Stomach (tissue), 9 donors: ENCODE data around the gene ZDHHC21. TPM values are rescaled to one million over a fixed set of nuclear protein-coding genes. Genes with fewer than 3 reads are reported as not detected.
"Not testable (repeated sequence)": the region's sequence is repeated elsewhere in the genome, so short reads cannot be mapped to it uniquely, and the experiment has no call there.

ENCODE experiments used
- DNase-seq, 2 donors: peaks; one replicate each; pipeline versions ENCODE4 v3.0.0 to v3.0.0-alpha.2; 2013 to 2019
- H3K27ac ChIP-seq, 5 donors: fragments of 200-600 bp in 4 of 5; sonication (generic) in 4 of 5; one replicate each; pipeline ENCODE4 v1.5.1; 2013 to 2019; ENCODE audit warnings: mild to moderate bottlenecking in 1 of 5, moderate library complexity in 1 of 5
- H3K27me3 ChIP-seq, 3 donors: fragments of 200-600 bp; sonication (generic); one replicate each; pipeline ENCODE4 v1.5.1; 2017 to 2019; ENCODE audit warnings: mixed run types in 1 of 3
- H3K36me3 ChIP-seq, 4 donors: fragments of 200-600 bp; sonication (generic); 1 replicate in 3 of 4; 2 replicates in 1 of 4; pipeline ENCODE4 v1.5.1; 2016 to 2019
- H3K4me1 ChIP-seq, 4 donors: fragments of 200-600 bp; sonication (generic); one replicate each; pipeline ENCODE4 v1.5.1; 2016 to 2019
- H3K4me3 ChIP-seq, 4 donors: fragments of 200-600 bp; sonication (generic) in 3 of 4; one replicate each; pipeline ENCODE4 v1.5.1; 2016 to 2019; ENCODE audit warnings: mild to moderate bottlenecking in 1 of 4
- H3K9me3 ChIP-seq, 4 donors: fragments of 200-600 bp; sonication (generic); one replicate each; pipeline ENCODE4 v1.5.1; 2016 to 2019
- CTCF ChIP-seq, 7 experiments: fragments of 450-650 bp in 4 of 7; fragments of 200-600 bp in 3 of 7; sonication (generic) in 3 of 7; IDR thresholded peaks; one replicate each; pipeline ENCODE4 v1.5.1; 2016 to 2019; ENCODE audit warnings: antibody characterized with exemption in 7 of 7, control low read depth in 2 of 7, mild to moderate bottlenecking in 1 of 7
- EP300 ChIP-seq: sonication (generic); formaldehyde crosslinking; IDR thresholded peaks from one replicate; pipeline ENCODE4 v1.6.1; 2017; ENCODE audit warnings: antibody characterized with exemption
- POLR2A ChIP-seq, 4 donors: fragments of 450-650 bp; IDR thresholded peaks; one replicate each; pipeline ENCODE4 v1.6.1; 2016; ENCODE audit warnings: antibody characterized with exemption in 4 of 4, control low read depth in 2 of 4, mild to moderate bottlenecking in 1 of 4, moderate library complexity in 1 of 4
- POLR2AphosphoS5 ChIP-seq, 3 donors: sonication (generic); formaldehyde crosslinking; IDR thresholded peaks; one replicate each; pipeline ENCODE4 v1.6.1; 2016; ENCODE audit warnings: antibody characterized with exemption in 3 of 3
- WGBS, 5 donors: extraction: QIAGEN DNeasy Blood & Tissue Kit in 3 of 5; methylation state at CpG; one replicate each; pipeline versions ENCODE4 v1.1.5 to v1.1.7; 2013 to 2018; 5-methylcytosine and 5-hydroxymethylcytosine counted together
- intact Hi-C: fragments of 100-400 bp; cut with DNase I; formaldehyde crosslinking; loops from one replicate; pipeline ENCODE4 v1.15.1; 2023; ENCODE audit warnings: low total_unique reads
- polyA plus RNA-seq, 3 donors: library from polyadenylated mRNA; stranded (reverse); fragments of 200-250 nt; gene quantifications; one replicate each; pipeline ENCODE4 v1.2.3, GENCODE V29; 2013
- total RNA-seq, 5 donors: library from RNA; depleted of rRNA; stranded (reverse); fragments of >200 nt; gene quantifications; one replicate each; pipeline versions ENCODE4 v1.1.0 to v1.2.3, GENCODE V29; 2014 to 2016
- donor health status: healthy with polysubstance abuse.
- donor health status: Bipolar disorder and iron deficiency.
- donor health status: healthy.

Gene ZDHHC21
- total and polyA plus RNA-seq, 8 donors: 1.2 to 33.4 (median 4.7) TPM

DNA sequence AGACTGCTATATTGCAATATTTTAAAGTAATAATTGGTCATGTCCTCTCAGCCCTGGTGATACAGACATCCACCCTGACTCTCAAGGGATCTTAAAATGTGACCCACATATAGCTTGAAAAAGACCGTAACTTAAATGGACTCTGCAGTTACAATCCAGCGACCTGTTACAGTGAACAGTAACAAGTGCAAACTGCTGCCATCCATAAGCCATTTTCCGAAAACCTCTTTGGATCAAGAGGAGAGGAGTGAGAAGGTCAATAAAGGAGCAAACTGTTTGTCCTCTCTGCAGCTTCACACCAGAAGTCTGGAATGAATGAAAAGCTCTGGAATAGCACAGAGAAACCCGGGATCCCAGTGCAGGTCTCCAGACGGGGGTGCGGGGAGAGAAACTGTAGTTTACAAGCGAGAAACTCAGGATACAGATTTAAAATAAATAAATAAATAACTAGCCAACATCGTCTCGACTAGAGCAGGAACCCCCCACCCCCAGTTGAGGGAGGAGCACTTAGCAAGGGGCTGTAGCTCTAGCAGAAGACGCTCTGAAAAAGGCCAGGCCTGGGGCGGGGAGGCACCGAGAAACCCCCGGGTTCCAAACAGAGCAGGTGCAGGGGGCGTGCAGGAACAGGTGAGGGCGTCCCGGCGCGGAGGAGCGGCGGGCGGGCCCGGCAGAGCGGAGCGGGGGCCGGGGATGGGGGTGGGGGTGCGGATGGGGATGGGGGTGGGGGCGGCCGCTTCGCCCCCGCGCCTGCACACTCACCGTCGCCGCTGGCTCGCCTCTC, 572 bp downstream of the ZDHHC21 start:
- DNase-seq: peak; percentile 29 to 74
- TF ChIP-seq EP300 (no peak), CTCF (IDR thresholded peaks at IDR 0.05) (no peak), POLR2AphosphoS5 (IDR thresholded peaks at IDR 0.05) (no peak), POLR2A (IDR thresholded peaks at IDR 0.05) (no peak)
- intact Hi-C loops: no loop called here
- Histone ChIP-seq H3K4me3 (peak overlapping the region; percentile 85 to 95 (median 90)), H3K4me1 (peaks cover 0 to 28% (median 25%) of the 10 kb centered on the region in 4 donors), H3K27me3 (peaks cover 0 to 9% (median 0%) of the 10 kb centered on the region in 3 donors), H3K27ac (peak overlapping the region; percentile 67 to 82 (median 71)), H3K9me3 (no peaks in the 10 kb centered on the region), H3K36me3 (peaks cover 6 to 23% (median 20%) of the 10 kb centered on the region in 4 donors)
- 1 to 2% (median 1%) methylated on average over 13 to 34 of the region's 35 CpGs for WGBS, 5 donors

DNA sequence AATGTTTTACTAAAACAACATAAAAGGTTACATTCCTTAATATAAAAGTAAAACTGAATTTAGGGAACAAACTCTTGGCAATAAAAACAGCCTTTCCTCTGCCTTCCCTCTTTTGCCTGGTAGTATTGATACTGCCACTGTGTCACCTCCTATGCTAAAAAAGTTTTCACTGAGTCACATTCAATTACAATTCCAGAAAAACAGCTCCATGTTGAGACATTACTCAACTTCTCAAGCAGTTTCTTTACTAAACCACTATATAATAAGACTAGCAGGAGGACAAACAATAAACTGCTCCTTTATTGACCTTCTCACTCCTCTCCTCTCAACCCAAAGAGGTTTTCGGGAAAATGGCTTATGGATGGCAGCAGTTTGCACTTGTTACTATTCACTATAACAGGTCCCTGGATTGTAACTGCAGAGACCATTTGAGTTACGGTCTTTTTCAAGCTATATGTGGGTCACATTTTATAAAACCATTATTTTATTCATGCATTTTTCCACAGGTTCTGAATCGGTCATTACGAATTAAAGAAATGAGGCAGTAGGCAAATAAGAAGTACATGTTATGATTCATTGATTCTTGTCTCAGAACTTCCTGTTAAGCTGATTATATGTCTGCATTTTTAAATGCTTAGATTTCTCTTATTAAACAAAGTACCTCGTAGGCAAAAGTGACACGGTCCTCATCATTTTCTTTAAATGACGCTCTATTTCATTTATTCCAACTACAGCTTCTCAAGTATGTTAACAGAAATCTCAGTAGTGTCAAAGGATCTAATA, 2.1 kb downstream of the ZDHHC21 start:
- intact Hi-C loops: no loop called here

DNA sequence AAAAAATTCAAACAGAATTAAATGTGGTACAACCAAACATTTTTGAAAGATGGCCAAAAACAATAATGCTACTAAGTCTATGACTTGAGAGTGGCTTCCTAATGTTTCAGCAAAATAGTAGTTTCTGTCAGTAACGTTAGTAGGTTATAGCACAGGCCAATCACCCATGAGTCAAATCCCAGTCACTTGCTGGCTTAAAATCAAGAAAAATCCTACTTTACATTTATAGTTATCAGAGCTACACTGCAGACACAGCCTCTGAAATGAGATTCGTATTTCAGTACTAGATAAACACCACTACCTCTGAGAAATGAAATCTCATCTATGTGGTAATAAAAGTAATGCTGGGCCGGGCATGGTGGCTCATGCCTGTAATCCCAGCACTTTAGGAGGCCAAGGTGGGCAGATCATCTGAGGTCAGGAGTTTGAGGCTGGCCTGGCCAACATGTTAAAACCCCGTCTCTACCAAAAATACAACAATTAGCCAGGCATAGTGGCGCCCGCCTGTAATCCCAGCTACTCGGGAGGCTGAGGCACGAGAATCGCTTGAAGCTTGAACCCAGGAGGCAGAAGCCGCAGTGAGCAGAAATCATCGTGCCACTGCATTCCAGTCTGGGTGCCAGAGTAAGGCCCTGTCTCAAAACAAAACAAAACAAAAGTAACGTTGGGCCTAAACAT, 6.1 kb downstream of the ZDHHC21 start:
- Histone ChIP-seq H3K4me3 (no peak overlapping the region), H3K4me1 (peaks cover 0 to 15% (median 12%) of the 10 kb centered on the region in 4 donors), H3K27ac (no peak overlapping the region), H3K36me3 (peaks cover 10 to 42% (median 37%) of the 10 kb centered on the region in 4 donors), H3K9me3 (no peaks in the 10 kb centered on the region), H3K27me3 (no peaks in the 10 kb centered on the region)
- no peak for DNase-seq
- WGBS, 5 donors: 88 to 92% (median 90%) methylated on average over 12 of the region's 12 CpGs
- TF ChIP-seq CTCF (IDR thresholded peaks at IDR 0.05) (no peak), POLR2AphosphoS5 (IDR thresholded peaks at IDR 0.05) (no peak), POLR2A (IDR thresholded peaks at IDR 0.05) (no peak), EP300 (no peak)
- intact Hi-C loops: no loop called here

More for the DNA sequence above, 2.1 kb downstream of the ZDHHC21 start:
- Histone ChIP-seq H3K27me3 (no peaks in the 10 kb centered on the region), H3K27ac (no peak overlapping the region), H3K4me1 (peaks cover 0 to 28% (median 25%) of the 10 kb centered on the region in 4 donors), H3K36me3 (peaks cover 10 to 38% (median 32%) of the 10 kb centered on the region in 4 donors), H3K4me3 (no peak overlapping the region), H3K9me3 (no peaks in the 10 kb centered on the region)
- no peak for DNase-seq
- WGBS, 5 donors: 65 to 75% (median 66%) methylated on average over 7 of the region's 7 CpGs
- no peak for TF ChIP-seq EP300
- no peak for TF ChIP-seq POLR2A (IDR thresholded peaks at IDR 0.05)
- no peak for TF ChIP-seq POLR2AphosphoS5 (IDR thresholded peaks at IDR 0.05)
- TF ChIP-seq CTCF (IDR thresholded peaks at IDR 0.05): no peak

DNA sequence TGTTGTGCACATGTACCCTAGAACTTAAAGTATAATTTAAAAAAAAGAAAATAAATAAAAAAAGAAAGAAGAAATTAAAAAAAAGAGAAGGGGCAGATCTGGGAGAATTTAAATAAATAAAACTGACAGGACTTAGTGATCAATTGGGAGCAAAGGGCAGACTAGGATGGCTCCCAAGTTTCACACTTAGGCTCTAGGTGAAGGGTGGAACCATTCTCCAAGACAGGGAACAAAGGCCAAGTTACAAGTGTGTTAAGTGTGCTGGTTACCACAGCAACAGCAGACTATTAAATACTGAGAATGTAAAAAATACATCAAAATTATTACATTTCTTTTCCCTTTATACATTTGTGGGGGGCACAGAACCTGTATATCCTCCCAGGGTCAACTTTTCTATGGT, 7.1 kb downstream of the ZDHHC21 start:
- Histone ChIP-seq H3K9me3 (no peaks in the 10 kb centered on the region), H3K36me3 (peaks cover 10 to 42% (median 37%) of the 10 kb centered on the region in 4 donors), H3K27me3 (no peaks in the 10 kb centered on the region), H3K4me3 (no peak overlapping the region), H3K4me1 (peaks cover 0 to 7% (median 4%) of the 10 kb centered on the region in 4 donors), H3K27ac (no peak overlapping the region)
- intact Hi-C loops: no loop called here
- TF ChIP-seq POLR2A (IDR thresholded peaks at IDR 0.05): no peak
- DNase-seq: no peak

- intact Hi-C loops, H3K4me1 ChIP-seq, H3K9me3 ChIP-seq, DNase-seq, H3K4me3 ChIP-seq, H3K27ac ChIP-seq, H3K27me3 ChIP-seq: not testable (repeated sequence)
- H3K36me3 ChIP-seq: peaks cover 4 to 22% (median 18%) of the 10 kb centered on the region in 4 donors
- 88 to 93% (median 90%) methylated on average over 4 of the region's 4 CpGs for WGBS, 5 donors
Measured at GRCh38 chr9:14682616-14683015, 10.6 kb downstream of the ZDHHC21 start.
